Neural progenitor cell (in vitro differentiated cells): ENCODE data around the gene PGM5.
"Not testable (repeated sequence)": the region's sequence is repeated elsewhere in the genome, so short reads cannot be mapped to it uniquely, and the experiment has no call there.

ENCODE experiments used
- EZH2 ChIP-seq: fragments of 200-600 bp; sonication (generic); IDR thresholded peaks from 2 replicates; pipeline ENCODE4 v1.6.1; 2017; ENCODE audit warnings: antibody characterized with exemption, mild to moderate bottlenecking, moderate library complexity
- EZH2phosphoT487 ChIP-seq: fragments of 200-600 bp; sonication (generic); IDR thresholded peaks from 2 replicates; pipeline ENCODE4 v1.6.1; 2017; ENCODE audit warnings: antibody characterized with exemption
- TF ChIP-seq, protein P1 (sequence below): fragments of 200-600 bp; sonication (generic); IDR thresholded peaks from 2 replicates; pipeline ENCODE4 v1.5.1; 2017; ENCODE audit warnings: antibody characterized with exemption, mild to moderate bottlenecking

DNA sequence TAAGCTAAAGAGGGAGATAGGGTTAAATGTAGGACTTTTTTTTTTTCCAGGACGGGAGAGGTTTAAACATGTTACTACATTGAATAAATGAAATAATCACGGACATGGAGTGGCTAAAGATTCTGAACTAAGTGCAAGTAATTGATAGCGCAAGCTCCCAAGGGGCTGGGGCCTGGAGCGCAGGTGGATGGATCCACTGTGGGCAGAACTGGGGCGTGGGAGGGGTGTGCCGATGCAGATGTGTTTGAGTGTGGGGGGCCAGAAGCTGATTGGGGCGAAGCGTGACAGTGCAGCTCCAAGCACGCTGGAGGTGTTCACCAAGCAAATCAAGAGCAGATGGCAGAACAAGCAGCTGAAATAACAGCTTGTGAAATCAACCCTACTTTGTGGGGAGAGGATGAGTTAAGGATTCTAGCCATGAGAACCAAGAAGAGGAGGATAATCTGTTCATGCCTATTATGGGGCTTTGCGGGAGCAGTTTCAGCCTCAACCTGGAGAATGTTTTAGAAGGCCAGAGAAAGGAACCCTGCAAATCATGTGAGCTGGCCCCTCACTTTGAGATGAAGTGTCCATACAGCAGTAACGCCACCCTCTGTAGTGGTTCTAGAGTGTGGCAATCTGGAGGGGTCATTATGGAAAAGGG lies 25.8 kb upstream of the PGM5 start:
- TF ChIP-seq, protein P1, sequence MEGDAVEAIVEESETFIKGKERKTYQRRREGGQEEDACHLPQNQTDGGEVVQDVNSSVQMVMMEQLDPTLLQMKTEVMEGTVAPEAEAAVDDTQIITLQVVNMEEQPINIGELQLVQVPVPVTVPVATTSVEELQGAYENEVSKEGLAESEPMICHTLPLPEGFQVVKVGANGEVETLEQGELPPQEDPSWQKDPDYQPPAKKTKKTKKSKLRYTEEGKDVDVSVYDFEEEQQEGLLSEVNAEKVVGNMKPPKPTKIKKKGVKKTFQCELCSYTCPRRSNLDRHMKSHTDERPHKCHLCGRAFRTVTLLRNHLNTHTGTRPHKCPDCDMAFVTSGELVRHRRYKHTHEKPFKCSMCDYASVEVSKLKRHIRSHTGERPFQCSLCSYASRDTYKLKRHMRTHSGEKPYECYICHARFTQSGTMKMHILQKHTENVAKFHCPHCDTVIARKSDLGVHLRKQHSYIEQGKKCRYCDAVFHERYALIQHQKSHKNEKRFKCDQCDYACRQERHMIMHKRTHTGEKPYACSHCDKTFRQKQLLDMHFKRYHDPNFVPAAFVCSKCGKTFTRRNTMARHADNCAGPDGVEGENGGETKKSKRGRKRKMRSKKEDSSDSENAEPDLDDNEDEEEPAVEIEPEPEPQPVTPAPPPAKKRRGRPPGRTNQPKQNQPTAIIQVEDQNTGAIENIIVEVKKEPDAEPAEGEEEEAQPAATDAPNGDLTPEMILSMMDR, result not testable (repeated sequence)
- TF ChIP-seq EZH2phosphoT487, EZH2: not testable (repeated sequence)
